K562 (cell line): ENCODE measurements around the gene ARMH3. TPM values are rescaled to one million over a fixed set of nuclear protein-coding genes. Genes with fewer than 3 reads are reported as not detected.

Experiments
- ATAC-seq: fragments of 200-7000 bp; cut with Tn5 transposase; 3 replicates; pipeline ENCODE4 v1.9.1; 2020; ENCODE audit warnings: moderate library complexity
- BruUV-seq: library from RNA; stranded (reverse); fragments of 400-500 nt; replicated peaks from 2 replicates; lab custom pipeline; 2021; lab: Mats Ljungman, UMichigan
- CTCF ChIA-PET: fragments of 300-600 bp; formaldehyde crosslinking; extraction: SDS; loops from one replicate; lab custom pipeline; 2021; ENCODE audit warnings: low intra/inter-chr PET ratio; lab: Yijun Ruan, JAX
- POLR2A ChIA-PET: fragments of 300-600, 350-650 bp; sonication (Branson Sonifier 250); formaldehyde crosslinking; extraction: SDS; loops from one replicate; lab custom pipeline; 2021; ENCODE audit warnings: antibody characterized with exemption, inconsistent platforms; lab: Yijun Ruan, JAX
- DNase-seq, 4 experiments: peaks; one replicate each; pipeline versions ENCODE4 v3.0.0 to v3.0.0-alpha.2; 2011 to 2018; ENCODE audit warnings: low spot score in 3 of 4, mixed read lengths in 3 of 4; ENCODE audit errors: extremely low read depth in 1 of 4
- FAIRE-seq: peaks from 2 replicates; lab custom pipeline; 2011; peaks lifted over from hg19 to GRCh38; lab: Jason Lieb, UNC
- H2AFZ ChIP-seq: 2 replicates; pipeline ENCODE4 v1.6.0; 2011; ENCODE audit warnings: low read depth, low read length, control low read depth, inconsistent platforms
- H3K27ac ChIP-seq: fragments of 200-600 bp; 3 replicates; pipeline ENCODE4 v1.8.0; 2011; ENCODE audit warnings: low read depth, mild to moderate bottlenecking, control low read depth, inconsistent platforms, low read length, moderate library complexity, mixed read lengths; ENCODE audit errors: extremely low read depth
- H3K27me3 ChIP-seq, 2 experiments: fragments of 300-600 bp in 1 of 2; 2 replicates in 1 of 2; 3 replicates in 1 of 2; pipeline versions ENCODE4 v1.6.0 to v1.8.0; 2011; ENCODE audit warnings: inconsistent platforms in 2 of 2, low read length in 2 of 2, mild to moderate bottlenecking in 1 of 2, mixed read lengths in 1 of 2, moderate library complexity in 1 of 2; ENCODE audit not compliant: control insufficient read depth in 2 of 2, insufficient read depth in 2 of 2
- H3K36me3 ChIP-seq: fragments of 300-600 bp; 3 replicates; pipeline ENCODE4 v1.8.0; 2011; ENCODE audit warnings: mild to moderate bottlenecking, low read length, inconsistent platforms; ENCODE audit not compliant: control insufficient read depth, insufficient read depth
- H3K4me1 ChIP-seq, 2 experiments: fragments of 200-600 bp in 1 of 2; replicated peaks in 1 of 2; 2 replicates in 1 of 2; 3 replicates in 1 of 2; pipeline versions ENCODE4 v1.5.1 to v1.8.0; 2011; ENCODE audit warnings: inconsistent platforms in 2 of 2, low read length in 2 of 2, mild to moderate bottlenecking in 1 of 2, mixed read lengths in 1 of 2, moderate library complexity in 1 of 2; ENCODE audit not compliant: control insufficient read depth in 2 of 2, insufficient read depth in 2 of 2
- H3K4me2 ChIP-seq: 2 replicates; pipeline ENCODE4 v1.6.1; 2011; ENCODE audit warnings: low read length, control low read depth, inconsistent platforms, mixed read lengths; ENCODE audit not compliant: insufficient read depth
- H3K4me3 ChIP-seq: fragments of 200-600 bp; sonication (generic), shearing (Covaris generic); 2 replicates; pipeline ENCODE4 v1.5.1; 2016; ENCODE audit warnings: control low read depth, inconsistent platforms
- H3K79me2 ChIP-seq: fragments of 200-600 bp; 3 replicates; pipeline ENCODE4 v1.8.0; 2011; ENCODE audit warnings: low read length, inconsistent platforms; ENCODE audit not compliant: control insufficient read depth, insufficient read depth
- H3K9ac ChIP-seq, 2 experiments: 2 replicates each; pipeline versions ENCODE4 v1.6.0 to v1.6.1; 2011; ENCODE audit warnings: low read depth in 2 of 2, low read length in 2 of 2, control low read depth in 1 of 2, inconsistent platforms in 1 of 2, mild to moderate bottlenecking in 1 of 2, mixed read lengths in 1 of 2; ENCODE audit not compliant: insufficient read depth in 1 of 2
- H3K9me1 ChIP-seq: one replicate; pipeline ENCODE4 v1.6.0; 2011; ENCODE audit warnings: inconsistent platforms, mild to moderate bottlenecking, low read length, moderate library complexity; ENCODE audit not compliant: control insufficient read depth, insufficient read depth
- H3K9me3 ChIP-seq: replicated peaks from 2 replicates; pipeline ENCODE4 v1.5.1; 2011; ENCODE audit warnings: low read depth, low read length, inconsistent platforms; ENCODE audit not compliant: control insufficient read depth, insufficient read depth
- H4K20me1 ChIP-seq: replicated peaks from 2 replicates; pipeline ENCODE4 v1.6.1; 2011; ENCODE audit warnings: low read length, inconsistent platforms, mixed read lengths; ENCODE audit not compliant: control insufficient read depth, insufficient read depth
- BRF1 ChIP-seq: IDR thresholded peaks from 3 replicates; pipeline ENCODE4 v1.6.1; 2011; ENCODE audit warnings: borderline replicate concordance, mild to moderate bottlenecking; ENCODE audit not compliant: insufficient read length; ENCODE audit errors: extremely low read depth
- CBFA2T2 ChIP-seq: fragments of 450-650 bp; conservative IDR thresholded peaks from 2 replicates; pipeline ENCODE4 v1.6.1; 2017; ENCODE audit warnings: mild to moderate bottlenecking
- CHD1 ChIP-seq: fragments of 200-600 bp; sonication (generic); IDR thresholded peaks from one replicate; pipeline ENCODE4 v1.6.1; 2012; ENCODE audit warnings: mild to moderate bottlenecking, moderate library complexity, low read length, inconsistent platforms
- CSDE1 ChIP-seq, 2 experiments: fragments of 450-650 bp; IDR thresholded peaks; 2 replicates each; pipeline ENCODE4 v1.6.1; 2016; ENCODE audit warnings: mild to moderate bottlenecking in 1 of 2
- KAT8 ChIP-seq: fragments of 450-650 bp; IDR thresholded peaks from 2 replicates; pipeline ENCODE4 v1.6.1; 2016; ENCODE audit warnings: low read depth, mild to moderate bottlenecking
- MEF2A ChIP-seq: IDR thresholded peaks from 2 replicates; pipeline ENCODE4 v1.6.1; 2011; ENCODE audit warnings: low read depth, mild to moderate bottlenecking, low read length, moderate library complexity; ENCODE audit not compliant: control insufficient read depth
- NR2C1 ChIP-seq, 2 experiments: fragments of 450-650 bp; IDR thresholded peaks; 2 replicates each; pipeline ENCODE4 v1.6.1; 2017; ENCODE audit warnings: mild to moderate bottlenecking in 2 of 2, antibody characterized with exemption in 1 of 2, inconsistent platforms in 1 of 2, missing compliant biosample characterization in 1 of 2, missing genetic modification characterization in 1 of 2
- PCBP2 ChIP-seq: fragments of 200-400 bp; formaldehyde crosslinking; IDR thresholded peaks from 2 replicates; pipeline ENCODE4 v1.6.1; 2018; ENCODE audit warnings: low read length, low read depth, mild to moderate bottlenecking, moderate library complexity; ENCODE audit not compliant: poor library complexity, severe bottlenecking
- POLR2A ChIP-seq: fragments of 450-650 bp; conservative IDR thresholded peaks from 2 replicates; pipeline ENCODE4 v1.6.1; 2016
- POLR3A ChIP-seq: IDR thresholded peaks from 2 replicates; pipeline ENCODE4 v1.6.1; 2011; ENCODE audit warnings: borderline replicate concordance, mild to moderate bottlenecking, moderate library complexity; ENCODE audit not compliant: insufficient read length, insufficient read depth; ENCODE audit errors: extremely low read depth
- SMAD2 ChIP-seq: fragments of 150-350 bp; IDR thresholded peaks from 2 replicates; pipeline ENCODE4 v1.6.1; 2014; ENCODE audit warnings: low read depth, mild to moderate bottlenecking, low read length
- SMARCC2 ChIP-seq: fragments of 450-650 bp; IDR thresholded peaks from 2 replicates; pipeline ENCODE4 v1.6.1; 2017; ENCODE audit warnings: antibody characterized with exemption, moderate library complexity, mild to moderate bottlenecking, low read depth
- in situ Hi-C: fragments of 300-500 bp; cut with MboI; formaldehyde crosslinking; loops from 4 replicates; pipeline ENCODE4 v1.15.0; 2018; ENCODE audit warnings: inconsistent platforms, mixed read lengths
- intact Hi-C: fragments of 100-400 bp; cut with micrococcal nuclease; formaldehyde crosslinking; loops from 2 replicates; pipeline ENCODE4 v1.14.2; 2022
- polyA plus RNA-seq, 8 experiments: library from polyadenylated mRNA; depleted of rRNA in 4 of 8; stranded (reverse) in 5 of 8; unstranded in 3 of 8; fragments of >200 nt; fragmentation: Nextera tagmentation in 2 of 8; fragmentation: Illumina TruSeq in 1 of 8; extraction: Ambion mirVana in 2 of 8; extraction: Trizol in 1 of 8; gene quantifications; 2 replicates each; pipeline versions ENCODE4 v1.2.1 to v1.2.3, GENCODE V29; 2011 to 2014; ENCODE audit warnings: inconsistent platforms in 1 of 8, missing spikeins in 1 of 8
- total RNA-seq, 7 experiments: library from RNA; depleted of rRNA in 6 of 7; stranded (reverse); fragments of >200 nt in 6 of 7; fragmentation: Illumina TruSeq in 2 of 7; extraction: Trizol in 2 of 7; gene quantifications; 2 replicates each; pipeline versions ENCODE4 v1.2.1 to v1.2.3, GENCODE V29; 2011 to 2021; ENCODE audit warnings: low replicate concordance in 1 of 7
- TF ChIP-seq, protein P1 (sequence below): sonication (generic); formaldehyde crosslinking; IDR thresholded peaks from 2 replicates; pipeline ENCODE4 v1.5.0; 2020; ENCODE audit warnings: missing genetic modification reagents
- TF ChIP-seq, protein P2 (sequence below): fragments of 250-450 bp; sonication (Bioruptor Pico); IDR thresholded peaks from 2 replicates; pipeline ENCODE4 v1.9.0; 2021; ENCODE audit warnings: mild to moderate bottlenecking, inconsistent platforms
- TF ChIP-seq, protein P3 (sequence below): fragments of 450-650 bp; IDR thresholded peaks from 2 replicates; pipeline ENCODE4 v1.6.1; 2017; ENCODE audit warnings: antibody characterized with exemption, mild to moderate bottlenecking

The ARMH3 gene
- total and polyA plus RNA-seq, 9 of the 15 experiments (the other 6 are each of a cell fraction or from before 2014, with no cell fraction given) = 0.29 to 0.73 TPM; not detected in 7

DNA sequence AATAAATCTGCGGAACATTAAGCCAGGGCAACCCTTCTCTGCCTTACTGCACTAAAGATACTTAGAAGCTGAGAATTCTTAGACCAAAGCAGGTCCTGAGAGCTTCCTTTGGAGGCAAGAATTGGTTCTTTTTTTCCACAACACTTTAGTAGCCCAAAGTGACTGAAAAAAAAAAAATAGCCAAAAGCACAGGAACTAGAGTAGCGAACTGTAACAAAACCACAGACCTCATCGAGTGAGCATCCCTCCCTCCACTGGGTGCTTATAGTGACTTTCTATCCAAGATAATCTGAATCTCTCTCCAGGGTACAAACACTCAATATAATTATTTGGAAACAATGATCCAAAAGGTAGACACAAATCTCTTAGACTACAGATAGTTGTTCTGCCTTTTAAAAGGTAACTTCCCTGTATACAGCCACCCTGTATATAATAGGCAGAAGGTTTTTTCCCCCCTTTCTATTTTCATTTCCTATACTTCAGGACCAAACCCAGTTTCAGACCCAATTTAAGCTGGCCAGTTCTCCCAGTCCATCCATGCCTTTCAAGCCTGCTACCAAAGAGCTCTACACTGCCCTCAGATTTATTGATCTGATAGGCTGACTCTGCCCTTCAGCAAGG is 180.8 kb downstream of the ARMH3 start (continued):
- TF ChIP-seq NR2C1 (IDR thresholded peaks at IDR 0.05) (no peak), NR2C1 (tag; IDR thresholded peaks at IDR 0.05) (no peak), CSDE1 (IDR thresholded peaks at IDR 0.05) (no peak), KAT8 (no peak), PCBP2 (no peak), MEF2A (no peak), CBFA2T2 (no peak)
- TF ChIP-seq, protein P1, sequence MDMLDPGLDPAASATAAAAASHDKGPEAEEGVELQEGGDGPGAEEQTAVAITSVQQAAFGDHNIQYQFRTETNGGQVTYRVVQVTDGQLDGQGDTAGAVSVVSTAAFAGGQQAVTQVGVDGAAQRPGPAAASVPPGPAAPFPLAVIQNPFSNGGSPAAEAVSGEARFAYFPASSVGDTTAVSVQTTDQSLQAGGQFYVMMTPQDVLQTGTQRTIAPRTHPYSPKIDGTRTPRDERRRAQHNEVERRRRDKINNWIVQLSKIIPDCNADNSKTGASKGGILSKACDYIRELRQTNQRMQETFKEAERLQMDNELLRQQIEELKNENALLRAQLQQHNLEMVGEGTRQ (CRISPR knock-in tag) = no peak
- TF ChIP-seq, protein P2, sequence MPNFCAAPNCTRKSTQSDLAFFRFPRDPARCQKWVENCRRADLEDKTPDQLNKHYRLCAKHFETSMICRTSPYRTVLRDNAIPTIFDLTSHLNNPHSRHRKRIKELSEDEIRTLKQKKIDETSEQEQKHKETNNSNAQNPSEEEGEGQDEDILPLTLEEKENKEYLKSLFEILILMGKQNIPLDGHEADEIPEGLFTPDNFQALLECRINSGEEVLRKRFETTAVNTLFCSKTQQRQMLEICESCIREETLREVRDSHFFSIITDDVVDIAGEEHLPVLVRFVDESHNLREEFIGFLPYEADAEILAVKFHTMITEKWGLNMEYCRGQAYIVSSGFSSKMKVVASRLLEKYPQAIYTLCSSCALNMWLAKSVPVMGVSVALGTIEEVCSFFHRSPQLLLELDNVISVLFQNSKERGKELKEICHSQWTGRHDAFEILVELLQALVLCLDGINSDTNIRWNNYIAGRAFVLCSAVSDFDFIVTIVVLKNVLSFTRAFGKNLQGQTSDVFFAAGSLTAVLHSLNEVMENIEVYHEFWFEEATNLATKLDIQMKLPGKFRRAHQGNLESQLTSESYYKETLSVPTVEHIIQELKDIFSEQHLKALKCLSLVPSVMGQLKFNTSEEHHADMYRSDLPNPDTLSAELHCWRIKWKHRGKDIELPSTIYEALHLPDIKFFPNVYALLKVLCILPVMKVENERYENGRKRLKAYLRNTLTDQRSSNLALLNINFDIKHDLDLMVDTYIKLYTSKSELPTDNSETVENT (CRISPR knock-in tag) = no peak
- TF ChIP-seq, all 486 proteins: peak for 0

DNA sequence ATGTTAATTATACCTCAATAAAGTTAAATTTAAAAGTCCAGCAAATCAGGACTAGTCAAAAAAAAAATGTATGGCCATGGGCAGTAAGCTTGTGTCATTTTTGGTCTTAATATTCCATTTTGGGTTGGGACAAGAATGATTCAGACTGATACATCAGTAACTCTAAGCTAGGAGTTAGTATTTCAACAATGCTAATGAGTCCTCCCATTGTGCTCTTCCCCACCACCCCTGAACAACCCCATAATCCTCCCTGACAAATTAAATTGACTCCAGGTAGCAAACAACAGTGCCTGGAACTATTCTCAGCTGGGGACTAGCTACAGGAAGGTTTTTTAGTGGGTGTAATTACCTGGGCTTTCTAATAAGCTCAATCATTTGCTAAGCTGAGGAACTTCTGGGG is 181.7 kb downstream of the ARMH3 start:
- no peak for DNase-seq
- H3K27me3 ChIP-seq = no peaks in the 10 kb centered on the region
- H3K27ac ChIP-seq = no peak overlapping the region
- no peak overlapping the region for H3K4me3 ChIP-seq
- no TSS peak for BruUV-seq
- no peaks in the 10 kb centered on the region for H3K36me3 ChIP-seq
- FAIRE-seq = no peak
- intact Hi-C loops = no loop called here
- no peaks in the 10 kb centered on the region for H3K9me1 ChIP-seq
- no peak overlapping the region for H3K9ac ChIP-seq
- no peak overlapping the region for H2AFZ ChIP-seq
- H3K4me1 ChIP-seq = no peaks in the 10 kb centered on the region
- H4K20me1 ChIP-seq = no peaks in the 10 kb centered on the region
- POLR2A ChIA-PET = no interaction called here
- H3K9me3 ChIP-seq = no peaks in the 10 kb centered on the region
- no peaks in the 10 kb centered on the region for H3K79me2 ChIP-seq
- CTCF ChIA-PET = no interaction called here
- in situ Hi-C loops = no loop called here
- ATAC-seq = no peak
- H3K4me2 ChIP-seq = no peak overlapping the region
- TF ChIP-seq BRF1 = no peak
- TF ChIP-seq SMARCC2 = no peak
- TF ChIP-seq SMAD2 = no peak
- TF ChIP-seq CHD1 = no peak
- TF ChIP-seq POLR2A = no peak
- no peak for TF ChIP-seq POLR3A
- TF ChIP-seq, protein P3, sequence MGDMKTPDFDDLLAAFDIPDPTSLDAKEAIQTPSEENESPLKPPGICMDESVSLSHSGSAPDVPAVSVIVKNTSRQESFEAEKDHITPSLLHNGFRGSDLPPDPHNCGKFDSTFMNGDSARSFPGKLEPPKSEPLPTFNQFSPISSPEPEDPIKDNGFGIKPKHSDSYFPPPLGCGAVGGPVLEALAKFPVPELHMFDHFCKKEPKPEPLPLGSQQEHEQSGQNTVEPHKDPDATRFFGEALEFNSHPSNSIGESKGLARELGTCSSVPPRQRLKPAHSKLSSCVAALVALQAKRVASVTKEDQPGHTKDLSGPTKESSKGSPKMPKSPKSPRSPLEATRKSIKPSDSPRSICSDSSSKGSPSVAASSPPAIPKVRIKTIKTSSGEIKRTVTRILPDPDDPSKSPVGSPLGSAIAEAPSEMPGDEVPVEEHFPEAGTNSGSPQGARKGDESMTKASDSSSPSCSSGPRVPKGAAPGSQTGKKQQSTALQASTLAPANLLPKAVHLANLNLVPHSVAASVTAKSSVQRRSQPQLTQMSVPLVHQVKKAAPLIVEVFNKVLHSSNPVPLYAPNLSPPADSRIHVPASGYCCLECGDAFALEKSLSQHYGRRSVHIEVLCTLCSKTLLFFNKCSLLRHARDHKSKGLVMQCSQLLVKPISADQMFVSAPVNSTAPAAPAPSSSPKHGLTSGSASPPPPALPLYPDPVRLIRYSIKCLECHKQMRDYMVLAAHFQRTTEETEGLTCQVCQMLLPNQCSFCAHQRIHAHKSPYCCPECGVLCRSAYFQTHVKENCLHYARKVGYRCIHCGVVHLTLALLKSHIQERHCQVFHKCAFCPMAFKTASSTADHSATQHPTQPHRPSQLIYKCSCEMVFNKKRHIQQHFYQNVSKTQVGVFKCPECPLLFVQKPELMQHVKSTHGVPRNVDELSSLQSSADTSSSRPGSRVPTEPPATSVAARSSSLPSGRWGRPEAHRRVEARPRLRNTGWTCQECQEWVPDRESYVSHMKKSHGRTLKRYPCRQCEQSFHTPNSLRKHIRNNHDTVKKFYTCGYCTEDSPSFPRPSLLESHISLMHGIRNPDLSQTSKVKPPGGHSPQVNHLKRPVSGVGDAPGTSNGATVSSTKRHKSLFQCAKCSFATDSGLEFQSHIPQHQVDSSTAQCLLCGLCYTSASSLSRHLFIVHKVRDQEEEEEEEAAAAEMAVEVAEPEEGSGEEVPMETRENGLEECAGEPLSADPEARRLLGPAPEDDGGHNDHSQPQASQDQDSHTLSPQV = no peak
